ENCODE measurements around the gene NKD1.

NKD1 gene

GRCh38 chr16:50651835-50652438 is 103.7 kb downstream of the NKD1 start:
- no peak for DNase-seq (ENCODE audit: low spot score)

GRCh38 chr16:50652836-50653425 is 104.7 kb downstream of the NKD1 start:
- DNase-seq (ENCODE audit: low spot score): no peak

DNA sequence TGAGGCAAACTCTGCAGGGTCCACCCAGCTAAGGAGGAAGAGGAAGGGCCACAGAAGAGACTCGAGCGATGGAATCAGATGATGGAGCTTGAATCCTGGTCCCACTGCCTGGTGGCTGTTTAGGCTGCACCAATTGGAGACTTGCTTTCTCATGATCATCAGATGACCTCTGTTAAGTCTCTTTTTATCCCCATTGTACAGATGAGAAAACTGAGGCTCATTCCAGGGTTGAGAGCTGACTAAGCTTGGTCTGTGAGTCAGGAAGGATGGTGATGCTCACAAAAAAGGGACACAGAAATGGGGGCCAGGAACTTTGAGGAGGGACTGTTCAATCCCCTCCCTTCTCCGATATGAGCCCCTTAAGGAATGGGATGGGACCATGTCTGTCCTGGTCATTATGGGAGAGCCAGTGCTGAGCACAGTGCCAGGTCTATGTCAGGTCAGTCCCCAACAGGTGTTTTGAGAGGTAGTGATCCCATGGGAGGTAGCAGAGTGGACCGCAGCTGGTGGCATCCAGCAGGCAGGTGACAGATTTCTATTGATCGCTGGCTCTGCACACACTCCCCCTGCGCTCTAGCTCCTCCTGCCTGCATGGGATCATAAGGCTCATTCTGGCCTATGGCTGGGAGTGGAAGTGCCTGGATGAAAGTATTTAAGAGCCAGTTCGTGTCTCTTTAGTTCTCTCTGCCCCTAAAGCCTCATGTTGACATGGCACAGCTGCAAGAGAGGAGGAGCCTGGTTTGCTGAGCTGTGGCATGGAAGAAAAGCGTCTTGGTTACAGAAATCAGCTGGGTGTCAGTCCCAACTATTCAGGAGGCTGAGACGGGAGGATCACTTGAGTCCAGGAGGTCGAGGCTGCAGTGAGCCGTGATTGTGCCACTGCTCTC is 105.7 kb downstream of the NKD1 start:
- DNase-seq (ENCODE audit: low spot score): no peak

DNA sequence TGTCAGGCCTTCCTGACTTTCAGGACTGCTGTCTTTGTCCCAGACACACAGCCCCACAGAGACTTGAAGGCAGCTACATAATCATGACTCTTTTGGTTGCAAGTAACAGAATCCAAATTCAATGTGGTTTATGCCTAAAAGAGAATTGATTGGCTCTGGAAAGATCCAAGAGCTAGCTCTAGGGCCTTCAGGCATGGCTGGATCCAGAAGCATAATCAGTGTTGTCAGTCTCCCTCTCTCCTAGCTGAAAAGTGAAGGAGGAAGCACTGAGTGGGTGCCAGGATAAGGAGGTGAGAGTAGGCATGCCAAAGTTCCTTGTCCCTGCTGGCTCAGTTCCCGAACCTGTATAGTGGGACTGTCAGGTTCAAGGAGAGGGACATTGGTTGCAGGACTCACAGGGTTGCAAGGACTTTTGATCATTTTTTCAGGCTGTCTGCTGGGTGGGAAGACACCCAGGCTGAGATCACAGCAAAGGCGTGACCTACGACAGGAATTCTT is 107.4 kb downstream of the NKD1 start:
- DNase-seq (ENCODE audit: low spot score): no peak

GRCh38 chr16:50657241-50657640 is 109.0 kb downstream of the NKD1 start:
- DNase-seq (ENCODE audit: low spot score): no peak

DNA sequence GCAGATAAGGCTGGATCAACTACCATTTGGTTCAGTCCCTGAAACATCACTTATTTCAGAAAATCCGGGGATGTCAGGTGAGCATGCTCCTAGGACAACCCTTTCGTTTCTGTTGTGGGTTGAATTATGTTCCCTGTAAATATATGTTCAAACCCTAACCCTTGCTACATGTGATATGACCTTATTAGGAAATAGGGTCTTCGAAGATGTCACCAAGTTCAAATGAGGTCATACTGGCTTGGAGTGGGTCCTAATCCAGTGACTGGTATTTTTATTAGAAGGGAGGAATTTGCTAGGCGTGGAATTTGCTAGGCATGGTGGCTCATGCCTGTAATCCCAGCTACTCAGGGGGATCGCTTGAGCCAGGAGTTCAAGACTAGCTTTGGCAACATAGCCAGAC is 111.6 kb downstream of the NKD1 start:
- no peak for DNase-seq (ENCODE audit: low spot score)

GRCh38 chr16:50662306-50662940 is 114.2 kb downstream of the NKD1 start:
- DNase-seq (ENCODE audit: low spot score): no peak

- DNase-seq (ENCODE audit: low spot score): no peak
These were observed 116.1 kb downstream of the NKD1 start for GRCh38 chr16:50664270-50664669.

DNA sequence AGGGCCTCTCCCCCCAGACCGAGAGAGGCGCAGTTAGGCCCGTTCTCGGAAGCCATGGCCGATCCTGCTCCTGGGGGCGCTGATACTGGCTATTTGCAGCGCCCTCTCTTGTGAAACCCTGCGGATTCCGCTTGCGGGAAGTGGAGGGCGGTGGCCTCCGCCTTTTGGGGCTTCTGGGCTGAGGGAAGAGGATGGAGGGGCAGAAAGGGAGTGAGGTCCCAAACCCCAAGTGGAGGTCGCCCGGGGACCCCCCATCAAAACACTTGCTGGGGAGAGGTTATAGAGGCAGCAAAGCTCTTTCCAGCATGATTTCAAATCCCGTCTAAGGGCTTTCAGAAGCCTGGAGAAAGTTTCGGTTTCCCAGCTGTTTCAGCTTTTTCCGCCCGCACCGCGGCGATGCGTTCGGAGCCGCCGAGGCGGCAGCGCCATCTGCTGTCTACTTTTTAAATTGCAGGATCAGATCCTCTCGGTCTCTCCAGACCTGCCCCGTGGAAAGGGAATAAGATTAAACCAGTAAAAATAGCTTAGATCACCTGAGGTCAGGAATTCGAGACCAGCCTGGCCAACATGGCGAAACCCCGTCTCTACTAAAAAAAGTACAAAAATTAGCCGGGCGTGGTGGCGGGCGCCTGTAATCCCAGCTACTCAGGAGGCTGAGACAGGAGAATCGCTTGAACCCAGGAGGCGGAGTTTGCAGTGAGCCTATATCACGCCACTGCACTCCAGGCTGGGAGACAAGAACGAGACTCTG is 117.1 kb downstream of the NKD1 start:
- DNase-seq (ENCODE audit: low spot score): peak; percentile 79

DNA sequence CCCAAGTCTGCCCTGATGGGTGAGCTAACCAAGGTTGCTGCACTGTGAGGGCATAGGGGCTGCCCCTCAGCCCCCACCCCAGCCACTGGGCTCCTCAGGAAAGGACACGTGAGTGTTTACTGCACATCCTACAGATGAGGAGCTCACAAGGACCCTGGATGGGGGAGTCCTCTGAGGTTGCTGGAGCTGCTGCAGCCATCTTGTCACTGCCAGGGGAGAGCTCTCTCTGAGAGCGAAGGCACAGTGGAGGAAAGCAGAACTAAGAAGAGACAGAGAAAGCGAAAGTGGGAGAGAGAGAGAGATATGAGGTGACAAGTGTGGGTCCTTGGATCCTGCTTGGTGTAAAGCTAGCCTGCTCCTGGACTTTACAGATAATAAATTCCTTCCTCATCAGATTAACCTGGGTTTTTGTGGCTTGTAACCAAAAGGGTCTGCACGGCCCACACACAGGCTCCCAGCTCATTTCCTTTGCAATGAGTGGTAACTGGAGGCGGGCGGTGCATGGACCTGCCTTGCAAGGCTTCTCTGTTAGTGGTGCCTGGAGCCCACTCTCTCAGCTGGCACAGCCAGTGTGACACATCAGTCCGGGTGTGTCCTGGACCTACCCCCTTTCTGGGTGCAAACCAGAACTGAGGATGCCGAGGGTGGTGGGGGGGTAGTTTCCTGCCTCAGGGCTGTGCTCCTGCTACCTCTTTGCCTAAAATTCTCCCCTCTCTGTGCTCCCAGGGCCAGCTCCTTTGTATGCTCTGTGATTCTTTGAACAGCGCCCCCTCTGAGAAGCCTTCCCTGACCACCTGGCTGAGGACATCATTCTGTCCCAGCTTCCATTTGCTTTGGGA is 118.7 kb downstream of the NKD1 start:
- DNase-seq (ENCODE audit: low spot score): no peak

DNA sequence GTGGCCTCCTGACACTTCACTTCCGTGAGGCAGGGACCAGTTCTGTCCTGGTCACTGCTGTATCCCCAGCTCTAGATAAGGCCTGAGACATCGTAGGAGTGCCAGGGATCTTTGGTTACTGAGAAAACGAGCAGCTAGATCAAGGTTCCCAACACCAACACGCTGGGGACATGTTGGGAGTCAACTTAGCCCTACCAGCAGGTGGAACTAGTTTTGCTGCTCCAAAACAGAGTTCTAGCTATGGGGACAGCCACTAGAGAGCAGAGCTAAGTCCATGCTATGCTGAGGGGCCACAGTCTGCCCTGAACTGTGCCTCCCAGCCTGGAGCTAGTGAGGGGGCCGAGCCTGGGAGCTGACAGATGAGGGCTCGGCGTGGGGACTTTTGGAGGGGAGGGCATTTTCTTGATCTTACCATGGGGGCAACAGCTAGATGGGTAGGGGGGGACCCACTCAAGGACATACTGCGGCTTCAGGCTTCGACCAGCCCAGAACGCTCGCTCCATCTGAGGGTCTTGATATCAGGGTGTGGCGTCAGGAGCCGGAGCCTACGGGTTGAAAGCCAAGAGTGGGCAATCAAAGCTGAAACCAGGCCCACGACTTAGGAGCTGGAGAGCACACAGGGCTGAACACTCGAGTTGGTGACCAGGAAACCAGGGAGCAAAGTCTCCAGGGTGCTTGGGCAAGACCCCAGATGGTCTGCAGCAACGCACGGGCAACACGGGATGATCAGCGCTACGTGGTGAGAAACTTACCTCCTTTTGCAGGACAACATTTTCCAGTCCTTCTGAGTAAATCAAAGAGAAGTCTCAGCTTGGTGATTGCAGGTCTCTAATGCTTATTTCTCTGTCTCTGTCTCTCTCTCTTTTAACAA is 119.5 kb downstream of the NKD1 start:
- DNase-seq (ENCODE audit: low spot score): no peak

DNA sequence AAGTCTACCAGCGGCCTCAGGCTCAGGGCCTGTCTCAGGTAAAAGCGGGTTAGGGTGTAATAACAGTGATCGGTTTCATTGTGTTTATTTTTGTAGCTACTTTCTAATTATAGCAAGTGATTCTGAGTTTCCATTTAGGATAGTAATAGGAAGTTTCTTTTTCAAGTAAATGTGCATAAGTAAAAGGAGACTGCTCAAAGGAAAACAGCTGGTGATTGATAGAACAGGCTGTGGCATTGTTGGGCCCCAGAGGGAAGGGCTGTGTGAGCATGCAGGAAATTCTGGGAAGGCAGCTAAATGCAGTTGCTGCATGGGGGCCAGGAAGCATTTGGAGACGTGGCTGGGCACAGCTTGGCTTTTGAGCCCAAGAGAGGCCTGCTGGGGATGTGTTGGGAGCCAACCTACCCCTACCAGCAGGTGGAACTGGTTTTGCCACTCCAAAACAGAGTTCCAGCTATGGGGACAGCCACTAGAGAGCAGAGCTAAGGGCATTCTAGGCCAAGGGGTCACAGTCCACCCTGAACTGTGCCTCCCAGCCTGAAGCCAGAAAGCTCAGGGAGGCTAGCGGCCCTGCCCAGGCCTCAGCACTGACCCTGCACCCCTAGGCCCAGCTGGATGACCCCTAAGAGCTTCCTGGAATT is 120.3 kb downstream of the NKD1 start:
- no peak for DNase-seq (ENCODE audit: low spot score)

GRCh38 chr16:50669741-50670140 is 121.5 kb downstream of the NKD1 start:
- no peak for DNase-seq (ENCODE audit: low spot score)

GRCh38 chr16:50670476-50670875 is 122.3 kb downstream of the NKD1 start:
- no peak for DNase-seq (ENCODE audit: low spot score)

- peak; percentile 49 for DNase-seq (ENCODE audit: low spot score)
These were observed 123.6 kb downstream of the NKD1 start for GRCh38 chr16:50671644-50672260.

DNA sequence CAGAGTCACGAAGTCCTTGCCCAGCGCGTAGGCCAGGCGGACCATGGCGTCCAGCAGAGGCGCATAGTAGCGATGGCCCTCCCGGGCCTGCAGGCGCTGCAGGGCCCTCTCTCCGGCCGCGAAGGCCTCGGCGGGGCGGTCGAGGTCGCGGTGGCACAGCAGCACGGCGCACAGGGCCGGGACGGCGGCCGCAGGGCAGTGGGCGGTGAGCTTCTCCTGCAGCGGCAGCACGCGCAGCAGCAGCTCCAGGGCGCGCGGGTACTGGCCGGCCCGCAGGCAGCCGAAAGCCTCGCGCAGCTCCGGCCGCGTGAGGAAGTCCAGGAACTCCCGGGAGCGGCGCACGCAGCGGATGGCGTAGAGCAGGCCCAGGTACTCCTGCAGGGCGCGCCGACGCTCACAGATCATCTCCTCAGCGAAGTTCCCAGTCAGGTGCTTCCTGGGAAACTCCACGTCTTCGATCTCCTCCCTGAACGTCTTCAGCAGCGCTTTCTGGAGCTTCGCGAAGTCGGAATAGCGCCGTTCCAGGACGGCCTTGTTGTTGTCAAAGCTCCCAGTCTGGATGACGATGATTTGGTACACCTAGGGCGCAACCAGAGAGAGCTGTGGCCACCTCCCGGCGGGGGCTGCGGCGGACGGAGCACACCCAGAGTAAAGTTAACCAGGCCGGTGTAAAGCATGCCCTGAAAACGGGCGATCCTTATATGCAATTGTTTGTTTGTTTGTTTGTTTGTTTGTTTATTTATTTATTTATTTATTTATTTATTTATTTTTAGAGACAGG is 125.5 kb downstream of the NKD1 start:
- no peak for DNase-seq (ENCODE audit: low spot score)

DNA sequence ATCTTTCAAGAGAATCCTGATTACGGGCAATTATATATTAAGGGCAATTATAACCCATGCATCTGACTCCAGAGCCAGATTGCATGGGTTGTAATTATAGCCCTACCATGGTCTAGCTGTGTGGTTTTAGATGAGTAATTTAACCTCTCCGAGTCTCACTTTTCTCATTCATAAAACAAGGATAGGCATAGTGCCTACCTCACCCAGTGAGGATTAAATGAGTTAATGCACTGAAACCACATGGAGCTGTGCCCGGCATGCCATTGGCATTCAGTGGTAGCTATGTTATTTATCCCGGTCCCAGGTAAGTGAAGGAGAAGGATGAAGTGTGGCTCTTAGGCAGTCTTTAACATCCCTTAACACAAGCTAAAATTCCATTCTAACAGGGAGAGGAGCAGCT is 126.6 kb downstream of the NKD1 start:
- no peak for DNase-seq (ENCODE audit: low spot score)

All from hematopoietic multipotent progenitor cell treated with erythropoietin and hydrocortisone succinate and interleukin-3 and kit ligand, for 15 days (in vitro differentiated cells).